AG09319 (cell line): ENCODE results near the gene STAT4.

Experiments used
- DNase-seq: peaks from one replicate; pipeline ENCODE4 v3.0.0-alpha.2; 2010; ENCODE audit warnings: low read depth; ENCODE audit errors: extremely low read depth
- CTCF ChIP-seq: IDR thresholded peaks from 2 replicates; pipeline ENCODE4 v1.5.1; 2011; ENCODE audit warnings: low read depth, mild to moderate bottlenecking, inconsistent platforms, low read length, moderate library complexity

The STAT4 gene

GRCh38 chr2:191056228-191056627 is 94.6 kb downstream of the STAT4 start:
- no peak for DNase-seq

GRCh38 chr2:191053256-191053655 is 97.5 kb downstream of the STAT4 start:
- no peak for DNase-seq
- TF ChIP-seq CTCF, result no peak

More at GRCh38 chr2:191056228-191056627, 94.6 kb downstream of the STAT4 start:
- no peak for TF ChIP-seq CTCF

GRCh38 chr2:191051825-191052778 is 98.7 kb downstream of the STAT4 start:
- TF ChIP-seq CTCF, result peak; percentile 56
- DNase-seq, result no peak

- no peak for TF ChIP-seq CTCF
- DNase-seq, result no peak
These were observed 99.6 kb downstream of the STAT4 start for GRCh38 chr2:191051177-191051576.

- TF ChIP-seq CTCF, result no peak
- peak; percentile 56 for DNase-seq
These were observed 100.2 kb downstream of the STAT4 start for GRCh38 chr2:191050640-191050987.

GRCh38 chr2:191049728-191050639 is 100.8 kb downstream of the STAT4 start:
- no peak for TF ChIP-seq CTCF
- DNase-seq, result peak; percentile 56
